ENCODE results near the gene NES. TPM values are rescaled to one million over a fixed set of nuclear protein-coding genes. Genes with fewer than 3 reads are reported as not detected.
A peak's percentile ranks its signal among the peaks of the same experiment; 100 is the strongest.

The NES gene
- polyA plus RNA-seq, 3 donors = not detected

DNA sequence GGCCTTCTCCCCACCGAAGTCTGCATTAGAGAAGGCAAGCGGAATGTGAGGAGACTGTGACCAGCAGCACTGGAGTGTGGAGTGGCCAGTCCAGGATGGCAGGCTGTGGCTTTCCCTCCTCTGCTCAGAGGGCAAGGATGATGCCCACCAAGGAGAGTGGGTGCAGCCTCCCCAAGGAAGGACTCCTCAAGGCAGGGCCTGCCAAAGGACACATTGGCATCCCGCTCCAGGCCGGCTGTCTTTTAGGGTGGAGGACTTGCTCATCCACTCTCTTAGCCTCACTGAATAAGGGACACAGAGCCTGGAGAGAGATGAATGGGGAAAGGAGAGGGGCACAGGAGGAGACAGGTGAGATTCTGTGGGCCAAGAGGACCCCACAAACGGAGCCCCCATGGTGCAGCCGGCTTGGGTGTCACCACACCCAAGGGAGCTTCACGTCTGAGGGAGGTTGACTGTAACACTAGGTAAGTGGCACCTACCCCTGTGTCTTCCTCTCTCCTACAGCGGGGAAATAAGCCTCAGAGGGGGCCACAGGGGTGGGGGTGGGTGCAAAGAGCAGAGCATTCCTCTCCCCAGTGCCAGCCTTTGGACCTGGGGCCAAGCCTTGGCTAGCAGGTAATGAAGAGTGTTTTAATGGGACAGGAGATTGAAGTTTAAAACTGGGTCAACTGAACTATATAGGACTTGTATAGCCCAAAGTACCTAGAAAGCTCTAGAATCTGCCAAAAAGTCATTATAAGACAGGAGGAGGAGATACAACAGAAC is 4.2 kb upstream of the NES start:
- TF ChIP-seq, protein P1, sequence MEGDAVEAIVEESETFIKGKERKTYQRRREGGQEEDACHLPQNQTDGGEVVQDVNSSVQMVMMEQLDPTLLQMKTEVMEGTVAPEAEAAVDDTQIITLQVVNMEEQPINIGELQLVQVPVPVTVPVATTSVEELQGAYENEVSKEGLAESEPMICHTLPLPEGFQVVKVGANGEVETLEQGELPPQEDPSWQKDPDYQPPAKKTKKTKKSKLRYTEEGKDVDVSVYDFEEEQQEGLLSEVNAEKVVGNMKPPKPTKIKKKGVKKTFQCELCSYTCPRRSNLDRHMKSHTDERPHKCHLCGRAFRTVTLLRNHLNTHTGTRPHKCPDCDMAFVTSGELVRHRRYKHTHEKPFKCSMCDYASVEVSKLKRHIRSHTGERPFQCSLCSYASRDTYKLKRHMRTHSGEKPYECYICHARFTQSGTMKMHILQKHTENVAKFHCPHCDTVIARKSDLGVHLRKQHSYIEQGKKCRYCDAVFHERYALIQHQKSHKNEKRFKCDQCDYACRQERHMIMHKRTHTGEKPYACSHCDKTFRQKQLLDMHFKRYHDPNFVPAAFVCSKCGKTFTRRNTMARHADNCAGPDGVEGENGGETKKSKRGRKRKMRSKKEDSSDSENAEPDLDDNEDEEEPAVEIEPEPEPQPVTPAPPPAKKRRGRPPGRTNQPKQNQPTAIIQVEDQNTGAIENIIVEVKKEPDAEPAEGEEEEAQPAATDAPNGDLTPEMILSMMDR (IDR thresholded peaks at IDR 0.05) = no peak
- WGBS (ENCODE audit: insufficient coverage) = 83% methylated on average over 3 of the region's 8 CpGs
- Histone ChIP-seq H3K27me3 (ENCODE audit: control insufficient read depth in 2 of 2, insufficient read depth in 2 of 2, low read length in 2 of 2) (peaks cover 31 to 59% of the 10 kb centered on the region in 2 donors), H2AFZ (ENCODE audit: insufficient read depth, low read depth, low read length, poor library complexity, severe bottlenecking) (no peak overlapping the region), H3K4me1 (ENCODE audit: control insufficient read depth in 1 of 2, insufficient read depth in 2 of 2, low read length in 2 of 2) (peaks cover 0 to 7% of the 10 kb centered on the region in 2 donors), H3K4me2 (replicated peaks; ENCODE audit: extremely low read depth, low read length, poor library complexity, severe bottlenecking) (no peak overlapping the region), H3K4me3 (replicated peaks in 1 of 3; ENCODE audit: low read depth in 2 of 3, low read length in 3 of 3) (no peak overlapping the region), H3K9me3 (replicated peaks in 1 of 2; ENCODE audit: control insufficient read depth in 1 of 2, insufficient read depth in 1 of 2, low read length in 2 of 2) (peaks cover 0 to 7% of the 10 kb centered on the region in 2 donors), H4K20me1 (ENCODE audit: insufficient read depth, low read length) (no peaks in the 10 kb centered on the region), H3K9ac (ENCODE audit: insufficient read depth, low read length, poor library complexity, severe bottlenecking) (no peak overlapping the region), H3K27ac (ENCODE audit: low read depth in 1 of 2, low read length in 2 of 2) (no peak overlapping the region), H3K79me2 (ENCODE audit: insufficient read depth, low read length) (no peaks in the 10 kb centered on the region), H3K36me3 (replicated peaks in 1 of 2; ENCODE audit: control insufficient read depth in 1 of 2, insufficient read depth in 2 of 2, low read length in 2 of 2) (no peaks in the 10 kb centered on the region)
- Mint-ChIP-seq H3K27ac (no peak overlapping the region), H3K36me3 (peaks cover 0 to 4% of the 10 kb centered on the region in 2 donors), H3K27me3 (ENCODE audit: low read depth in 3 of 3) (peaks cover 59 to 88% (median 69%) of the 10 kb centered on the region in 3 donors), H3K4me1 (peaks cover 16% of the 10 kb centered on the region), H3K9me3 (peaks cover 0 to 7% (median 2%) of the 10 kb centered on the region in 7 donors), H3K4me3 (peak overlapping the region in 1 of 2 donors; percentile 40)
- no peak for DNase-seq
- intact Hi-C loops (cut with micrococcal nuclease) = no loop called here

DNA sequence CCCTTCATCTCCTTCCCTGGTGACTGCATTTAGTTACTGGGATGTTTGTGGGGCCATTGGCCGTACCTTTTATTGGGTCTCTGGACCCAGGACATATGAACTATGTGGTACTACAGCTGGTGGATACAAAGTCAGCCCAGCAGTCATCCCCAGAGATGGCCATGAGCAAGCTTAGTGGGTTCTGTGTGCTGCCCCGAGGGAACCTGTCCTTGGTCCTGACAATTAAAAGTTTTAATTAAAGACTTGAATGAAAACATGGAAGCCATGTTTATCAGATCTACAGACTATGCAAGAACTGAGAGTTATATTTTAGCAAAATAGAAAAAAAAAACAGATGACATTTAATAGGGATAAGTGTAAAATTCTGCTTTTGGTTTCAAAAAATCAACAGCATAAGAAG is 2.8 kb upstream of the NES start:
- no peak overlapping the region for H3K27ac Mint-ChIP-seq
- Histone ChIP-seq H3K27me3 (ENCODE audit: control insufficient read depth in 2 of 2, insufficient read depth in 2 of 2, low read length in 2 of 2) (peaks cover 38 to 72% of the 10 kb centered on the region in 2 donors), H3K9ac (ENCODE audit: insufficient read depth, low read length, poor library complexity, severe bottlenecking) (no peak overlapping the region), H3K27ac (ENCODE audit: low read depth in 1 of 2, low read length in 2 of 2) (no peak overlapping the region), H3K36me3 (replicated peaks in 1 of 2; ENCODE audit: control insufficient read depth in 1 of 2, insufficient read depth in 2 of 2, low read length in 2 of 2) (no peaks in the 10 kb centered on the region), H2AFZ (ENCODE audit: insufficient read depth, low read depth, low read length, poor library complexity, severe bottlenecking) (no peak overlapping the region), H3K9me3 (replicated peaks in 1 of 2; ENCODE audit: control insufficient read depth in 1 of 2, insufficient read depth in 1 of 2, low read length in 2 of 2) (peaks cover 0 to 11% of the 10 kb centered on the region in 2 donors), H4K20me1 (ENCODE audit: insufficient read depth, low read length) (no peaks in the 10 kb centered on the region), H3K4me2 (replicated peaks; ENCODE audit: extremely low read depth, low read length, poor library complexity, severe bottlenecking) (no peak overlapping the region), H3K4me3 (replicated peaks in 1 of 3; ENCODE audit: low read depth in 2 of 3, low read length in 3 of 3) (no peak overlapping the region), H3K4me1 (ENCODE audit: control insufficient read depth in 1 of 2, insufficient read depth in 2 of 2, low read length in 2 of 2) (peaks cover 0 to 7% of the 10 kb centered on the region in 2 donors), H3K79me2 (ENCODE audit: insufficient read depth, low read length) (no peaks in the 10 kb centered on the region)
- no peak for DNase-seq
- WGBS (ENCODE audit: insufficient coverage) = no CpG with 5 or more reads among the region's 2 CpGs
- H3K4me3 Mint-ChIP-seq = peak overlapping the region in 1 of 2 donors; percentile 40
- H3K4me1 Mint-ChIP-seq = peaks cover 16% of the 10 kb centered on the region
- TF ChIP-seq, protein P1 (IDR thresholded peaks at IDR 0.05) = no peak
- intact Hi-C loops (cut with micrococcal nuclease) = no loop called here
- peaks cover 66 to 93% (median 75%) of the 10 kb centered on the region in 3 donors for H3K27me3 Mint-ChIP-seq (ENCODE audit: low read depth in 3 of 3)
- H3K36me3 Mint-ChIP-seq = peaks cover 0 to 4% of the 10 kb centered on the region in 2 donors
- H3K9me3 Mint-ChIP-seq = peaks cover 0 to 11% (median 2%) of the 10 kb centered on the region in 7 donors
